SH-SY5Y (cell line): Measurements from ENCODE around the gene PSMB7.
A peak's percentile ranks its signal among the peaks of the same experiment; 100 is the strongest.

Experiments used
- GATA2 ChIP-seq: IDR thresholded peaks from 2 replicates; pipeline ENCODE4 v1.6.1; 2011; ENCODE audit warnings: mild to moderate bottlenecking, low read depth, low read length
- GATA3 ChIP-seq: IDR thresholded peaks from 2 replicates; pipeline ENCODE4 v1.6.1; 2011; ENCODE audit warnings: low read depth, mild to moderate bottlenecking, low read length, moderate library complexity

Gene PSMB7

DNA sequence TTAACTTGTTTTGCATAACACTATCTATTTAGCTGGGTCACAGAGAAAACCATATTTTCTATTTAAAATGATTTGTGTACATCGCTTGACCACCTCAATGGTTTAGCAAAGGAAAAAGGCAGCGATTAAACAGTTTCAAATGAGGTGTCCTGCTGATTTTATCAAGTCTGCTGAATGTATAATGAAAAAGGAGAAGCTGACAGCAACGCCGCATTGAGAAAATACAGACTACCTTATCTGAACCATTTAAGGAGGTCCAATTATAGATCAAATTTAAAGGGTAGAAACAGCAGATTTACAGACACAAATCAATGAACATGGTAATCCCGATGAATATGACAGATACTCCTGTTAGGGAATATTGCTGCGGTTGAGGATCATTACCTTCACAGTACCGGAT lies 29.6 kb downstream of the PSMB7 start:
- TF ChIP-seq GATA3 (peak; percentile 97), GATA2 (peak; percentile 89)

DNA sequence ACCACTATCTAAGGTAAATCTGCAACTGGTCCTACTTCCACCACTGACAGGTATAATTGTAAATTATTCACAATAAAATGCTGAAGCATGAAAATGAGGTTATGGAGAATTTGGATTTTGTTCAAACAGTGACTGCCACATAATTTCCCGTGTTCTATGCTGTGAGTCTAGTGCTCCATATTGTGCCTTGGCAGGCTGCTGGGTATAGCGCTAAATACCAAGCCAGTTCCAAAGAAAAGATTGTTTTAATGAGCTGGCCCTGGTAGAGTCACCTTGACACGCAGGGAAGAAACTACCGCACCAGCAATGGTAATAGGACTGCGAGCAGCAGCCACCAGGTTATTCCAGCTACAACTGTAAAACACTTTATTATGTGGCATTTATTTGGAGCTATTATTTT lies 30.4 kb downstream of the PSMB7 start:
- TF ChIP-seq GATA3 (no peak), GATA2 (no peak)

DNA sequence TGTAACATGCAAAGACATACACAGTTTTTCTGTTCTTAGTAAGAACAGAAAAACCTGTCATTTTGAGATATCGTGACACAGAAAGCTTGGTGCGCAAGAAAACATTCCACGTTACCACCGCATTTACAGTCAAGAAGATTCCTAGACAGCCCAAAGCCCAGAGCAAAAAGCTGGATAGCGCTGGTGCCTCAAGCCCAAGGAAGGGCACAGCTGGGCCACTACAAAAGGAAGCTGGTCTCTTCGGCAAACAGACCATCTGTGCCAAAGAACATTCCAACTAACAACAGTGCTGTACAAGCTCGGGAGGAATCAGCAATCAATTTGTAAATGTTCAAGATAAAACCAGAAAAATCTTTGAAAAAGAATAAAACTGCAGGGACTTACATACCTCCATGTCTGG lies 31.0 kb downstream of the PSMB7 start:
- no peak for TF ChIP-seq GATA3
- TF ChIP-seq GATA2, result no peak

DNA sequence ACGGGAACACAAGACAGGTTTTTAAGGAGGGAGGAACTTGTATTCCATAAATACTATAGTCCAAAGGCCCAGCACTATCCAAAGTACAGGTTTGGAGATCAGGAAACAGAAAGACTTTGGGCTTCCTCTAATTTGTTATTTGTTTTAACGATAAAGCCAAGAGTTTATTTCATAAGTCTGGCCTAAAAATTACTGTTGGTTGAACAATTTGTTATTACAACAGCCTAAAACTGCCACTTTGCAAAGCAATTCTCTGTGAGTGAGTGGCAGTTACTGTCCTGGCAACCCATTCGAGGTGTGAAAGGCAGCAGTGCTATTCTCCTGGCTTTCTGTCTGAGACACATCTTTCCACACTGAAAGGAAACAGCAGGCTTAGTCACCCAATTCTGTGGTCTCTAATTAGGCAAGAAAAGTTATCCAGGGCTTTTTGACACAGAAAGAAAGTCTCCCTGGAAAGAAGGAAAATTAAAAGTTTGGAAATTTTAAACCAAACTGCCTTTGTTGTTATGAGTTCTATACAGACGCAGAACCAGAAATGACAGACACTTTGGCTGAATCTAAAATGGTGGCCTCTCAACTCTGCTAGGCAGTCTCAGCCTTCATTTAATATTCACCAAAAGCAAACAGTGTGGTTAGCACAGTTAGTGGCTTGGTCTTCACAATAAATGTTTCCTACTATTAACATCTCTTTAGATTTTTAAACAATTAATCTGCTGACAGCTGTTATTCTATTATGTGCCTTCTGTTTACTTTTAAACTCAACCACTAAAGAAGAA lies 33.9 kb downstream of the PSMB7 start:
- TF ChIP-seq GATA2 (no peak), GATA3 (no peak)

DNA sequence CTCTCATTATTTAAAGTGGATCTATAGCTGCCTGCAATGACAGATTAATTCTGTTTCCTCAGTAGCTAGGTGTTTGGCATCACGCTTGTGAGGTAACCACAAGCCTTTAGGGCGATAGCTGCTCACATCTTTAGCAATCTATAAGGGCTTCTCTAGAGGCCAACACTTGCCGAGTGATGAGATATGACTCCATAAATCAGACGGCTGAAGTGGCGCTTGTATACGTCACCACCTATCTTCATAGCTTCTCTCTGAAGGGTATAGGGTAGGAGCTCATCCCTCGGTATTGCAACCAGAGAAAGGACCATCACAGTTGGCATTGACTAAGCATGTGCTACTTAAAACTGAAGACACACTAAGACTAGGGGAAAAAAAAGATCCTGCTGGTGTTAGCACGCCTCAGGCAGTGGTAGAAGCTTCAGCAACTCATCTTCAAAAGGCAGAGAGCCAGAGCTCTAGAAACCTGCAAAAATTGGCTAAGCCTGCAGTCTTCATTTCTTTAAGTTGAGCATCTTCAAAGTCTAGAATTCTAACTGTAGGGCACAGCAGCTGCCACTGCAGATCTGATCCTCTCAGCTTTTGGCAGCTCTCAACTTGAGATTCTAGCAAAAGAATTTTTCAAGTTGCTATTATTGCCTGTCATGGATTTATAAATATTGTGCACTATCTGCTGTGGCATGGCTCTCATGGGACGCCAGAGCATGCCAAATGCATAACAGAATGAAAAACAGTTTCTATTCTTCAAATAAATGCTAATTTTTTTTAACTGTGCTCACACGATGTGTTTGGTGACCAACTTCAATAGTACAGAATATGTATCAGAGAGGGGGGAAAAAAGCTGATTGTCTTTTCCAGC lies 37.5 kb downstream of the PSMB7 start:
- TF ChIP-seq GATA3 (no peak), GATA2 (no peak)

DNA sequence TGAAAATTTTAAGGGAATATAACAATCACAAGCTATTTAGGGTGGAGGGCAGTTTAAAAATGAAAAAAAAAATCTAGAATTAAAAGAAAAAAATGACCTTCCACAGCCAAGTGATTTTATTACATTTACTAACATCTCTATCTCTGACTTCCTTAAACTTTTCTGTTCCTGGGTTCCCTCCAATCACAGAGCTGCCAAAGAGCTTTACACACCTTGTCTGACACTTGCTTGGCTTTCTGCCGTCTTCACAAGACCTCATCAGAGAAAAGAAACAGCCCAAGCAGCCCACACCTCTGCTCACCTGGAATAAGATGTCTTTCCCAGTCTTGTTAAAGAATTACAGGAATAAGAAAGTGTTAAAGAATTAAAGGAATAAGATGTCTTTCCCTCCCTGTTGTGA lies 38.9 kb downstream of the PSMB7 start:
- TF ChIP-seq GATA2 (no peak), GATA3 (no peak)

DNA sequence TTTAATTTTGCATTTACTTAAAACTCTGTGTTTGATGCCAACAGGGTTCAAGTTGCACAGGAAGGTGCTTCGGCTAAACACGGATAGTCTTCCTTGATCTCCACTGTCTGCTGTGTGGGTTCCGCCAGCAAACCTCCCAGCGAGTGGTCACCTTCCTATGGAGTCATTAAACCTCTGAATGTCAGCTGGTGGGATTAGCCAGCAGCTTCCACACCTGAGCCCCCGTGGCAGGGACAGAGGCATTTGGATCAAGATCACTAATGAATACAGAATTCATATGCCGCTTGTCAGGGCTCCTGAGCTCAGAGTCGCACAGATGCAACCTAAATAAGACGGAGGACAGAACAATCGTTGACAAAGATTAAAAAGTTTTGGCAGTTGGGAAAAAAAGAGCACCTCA lies 39.5 kb downstream of the PSMB7 start:
- TF ChIP-seq GATA2, result no peak

DNA sequence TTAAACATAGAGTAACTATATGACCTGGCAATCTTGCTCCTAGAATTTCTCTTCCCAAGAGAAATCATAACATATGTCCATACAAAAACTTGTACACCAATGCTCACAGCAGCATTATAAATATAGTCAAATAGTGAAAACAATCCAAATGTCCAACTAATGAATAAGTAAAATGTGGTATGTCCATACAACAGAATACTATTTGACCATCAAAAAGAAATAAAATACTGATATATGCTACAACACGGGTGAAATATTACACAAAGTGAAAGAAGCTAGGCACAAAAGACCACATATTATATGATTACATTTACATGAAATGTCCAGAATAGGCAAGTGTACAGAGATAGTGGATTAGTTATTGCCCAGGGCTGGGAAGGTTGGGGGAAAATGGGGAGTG lies 41.4 kb downstream of the PSMB7 start:
- TF ChIP-seq GATA2 (no peak), GATA3 (no peak)

DNA sequence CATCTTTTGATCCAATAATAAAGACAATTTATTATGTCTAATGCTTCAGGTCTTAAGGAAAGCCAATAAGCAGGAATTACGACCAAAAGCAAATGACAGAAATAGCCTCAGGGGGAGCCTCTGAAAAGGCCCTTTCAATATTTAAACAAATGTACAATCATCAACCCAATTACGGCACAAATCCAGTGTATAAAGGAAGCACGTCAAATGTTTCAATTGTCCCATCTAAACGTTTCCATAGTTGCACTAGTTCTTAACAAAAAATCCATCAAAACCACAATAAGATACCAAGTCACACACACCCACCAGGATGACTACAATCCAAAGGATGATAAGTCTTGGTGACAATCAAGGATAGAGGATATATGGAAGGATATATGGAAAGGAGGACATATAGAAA lies 41.9 kb downstream of the PSMB7 start:
- TF ChIP-seq GATA3, result no peak
- no peak for TF ChIP-seq GATA2

DNA sequence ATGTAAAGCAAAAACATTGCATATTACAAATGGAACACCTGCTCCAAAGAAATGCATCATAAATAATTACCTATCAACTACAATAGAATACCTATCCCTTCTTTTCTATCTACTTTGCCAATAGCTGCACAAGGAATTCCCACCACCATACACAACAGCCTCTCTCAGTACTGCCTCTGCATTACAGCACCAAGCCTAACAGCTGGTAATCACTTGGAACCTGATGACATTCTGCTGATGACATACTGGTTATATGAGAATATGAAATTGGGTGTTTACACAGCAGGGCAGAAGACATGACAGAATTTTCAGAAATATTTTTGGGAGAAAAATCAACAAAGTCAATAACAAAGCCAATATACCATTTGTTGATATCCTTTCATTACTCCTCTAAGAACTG lies 43.2 kb downstream of the PSMB7 start:
- TF ChIP-seq GATA3 (no peak), GATA2 (no peak)

DNA sequence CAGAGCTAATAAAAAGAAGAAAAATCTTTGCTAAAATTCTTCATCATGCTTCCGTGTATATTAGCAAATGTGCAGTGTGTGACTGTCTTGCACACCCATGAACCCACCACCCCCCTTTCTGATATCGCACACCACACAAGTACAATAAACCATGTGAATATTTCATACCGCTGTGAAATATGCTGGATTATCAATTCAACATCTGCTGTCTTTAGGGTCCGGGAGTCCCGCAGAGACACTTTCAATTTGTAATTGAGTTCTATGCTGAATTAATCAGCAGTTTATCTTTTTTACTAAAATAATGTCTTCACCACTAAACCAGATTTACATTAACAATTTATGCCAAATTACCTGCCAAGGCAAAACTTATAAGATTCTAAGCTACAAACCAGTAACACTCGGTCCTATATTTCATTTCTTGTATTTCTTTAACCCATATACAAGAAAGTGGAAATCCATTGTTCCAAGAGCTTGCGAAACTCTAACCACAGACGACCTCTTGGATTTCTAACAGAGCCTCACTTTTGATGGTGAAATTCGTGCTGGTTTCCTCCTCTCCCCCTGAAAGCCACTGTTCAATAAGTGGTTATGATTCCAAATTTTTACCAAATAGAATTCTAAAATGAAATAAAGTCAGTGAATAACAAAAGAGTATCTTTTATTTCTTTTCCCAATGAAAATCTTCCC lies 44.2 kb downstream of the PSMB7 start:
- TF ChIP-seq GATA3 (no peak), GATA2 (no peak)

DNA sequence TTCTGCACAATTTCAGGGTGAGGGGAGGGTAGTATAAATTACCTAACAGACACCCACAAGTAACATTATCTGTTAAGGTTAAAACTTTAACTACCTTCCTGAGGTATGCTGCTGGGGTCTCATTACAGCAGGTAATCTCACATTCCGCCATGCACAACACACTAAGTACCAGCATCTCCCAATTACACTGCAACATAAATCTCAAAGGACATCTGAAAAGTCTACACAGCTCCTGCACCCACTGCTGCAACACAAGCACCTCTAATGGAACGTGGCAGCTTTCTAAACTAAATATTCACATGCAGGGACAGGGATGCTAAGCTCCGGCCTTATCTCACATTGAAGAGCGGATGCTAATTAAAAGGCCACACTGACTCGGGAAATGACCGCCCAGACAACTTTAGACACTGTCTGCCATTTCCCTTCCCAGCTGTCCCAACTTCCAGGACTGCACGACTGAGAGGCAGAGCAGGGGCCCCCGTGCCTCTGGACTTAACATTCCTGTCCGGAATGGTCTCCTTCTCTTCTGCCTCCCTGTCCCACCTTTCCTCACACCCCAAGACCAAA lies 45.9 kb downstream of the PSMB7 start:
- no peak for TF ChIP-seq GATA3
- TF ChIP-seq GATA2, result no peak

DNA sequence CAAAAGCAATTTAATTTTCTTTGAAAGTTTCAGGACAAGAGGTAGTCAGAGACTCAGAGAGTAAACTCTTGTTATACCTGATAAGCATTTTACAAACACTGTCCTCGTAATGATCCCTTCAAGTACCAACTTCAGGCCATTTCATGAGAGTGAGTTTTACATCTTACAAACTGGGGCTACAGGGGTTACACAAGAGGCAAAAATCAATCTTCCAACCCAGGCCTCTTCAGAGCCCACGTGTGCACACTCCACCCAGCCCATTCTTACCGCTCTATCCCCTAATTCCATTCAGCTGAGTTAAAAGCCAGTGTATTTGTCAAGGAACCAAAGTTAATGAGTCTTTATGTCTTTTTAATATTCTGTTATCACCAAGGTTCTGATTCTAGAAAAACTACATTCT lies 46.5 kb downstream of the PSMB7 start:
- TF ChIP-seq GATA3, result no peak
- TF ChIP-seq GATA2, result no peak

DNA sequence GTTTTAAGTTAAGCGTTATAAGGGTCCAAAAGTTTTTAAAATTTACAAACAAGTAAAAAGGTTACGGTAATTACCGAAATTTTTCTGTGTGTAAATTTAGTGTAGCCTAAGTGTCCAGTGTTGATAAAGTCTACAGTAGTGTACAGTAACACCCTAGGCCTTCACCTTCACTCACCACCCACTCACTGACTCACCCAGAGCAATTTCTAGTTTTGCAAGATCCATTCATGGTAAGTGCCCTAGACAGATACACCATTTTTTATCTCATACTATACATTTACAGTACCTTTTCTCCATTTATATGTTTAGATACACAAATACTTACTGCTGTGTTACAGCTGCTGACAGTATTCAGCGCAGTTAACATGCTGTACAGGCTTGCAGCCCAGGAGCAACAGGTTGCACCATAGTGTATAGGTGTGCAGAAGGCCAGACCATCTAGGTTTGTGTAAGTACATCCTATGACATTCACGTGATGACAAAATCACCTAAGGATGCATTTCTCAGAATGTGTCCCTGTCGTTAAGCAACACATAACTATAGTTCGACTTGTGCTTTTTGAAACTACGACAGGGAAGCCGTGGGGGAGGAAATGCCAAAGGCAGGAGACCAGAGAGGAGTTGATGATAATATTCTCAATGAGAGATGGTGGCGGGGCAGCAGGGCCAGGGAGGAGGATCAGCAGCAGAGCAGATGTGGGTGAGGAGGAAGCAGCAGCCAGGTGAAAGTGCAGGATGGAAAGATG lies 48.6 kb downstream of the PSMB7 start:
- TF ChIP-seq GATA3, result no peak
- TF ChIP-seq GATA2, result no peak

DNA sequence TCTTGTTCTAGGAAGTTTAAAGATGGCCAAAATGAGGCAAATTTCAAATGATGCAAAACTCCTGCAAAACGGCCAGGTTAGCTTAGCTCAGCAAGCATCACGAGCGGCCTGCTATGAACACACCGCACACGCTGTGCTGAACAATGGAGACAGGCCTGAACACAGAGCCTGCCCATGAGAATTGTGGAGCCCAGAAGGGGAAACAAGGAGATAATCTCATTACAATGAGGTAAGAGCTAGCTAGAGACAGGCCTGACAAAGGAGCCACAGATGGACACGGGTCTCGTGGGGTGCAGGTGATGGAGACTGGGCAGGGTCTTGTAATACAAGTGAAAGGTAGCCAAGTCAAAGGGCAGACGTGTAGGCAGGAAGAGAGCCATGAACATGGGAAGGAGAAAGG lies 50.2 kb downstream of the PSMB7 start:
- no peak for TF ChIP-seq GATA3
